NK-92 (cell line): ENCODE measurements around the gene KDM3B.
"Not testable (repeated sequence)": the region's sequence is repeated elsewhere in the genome, so short reads cannot be mapped to it uniquely, and the experiment has no call there.

ENCODE experiments used
- DNase-seq: peaks from one replicate; lab custom pipeline; 2025; ENCODE audit not compliant: unreplicated experiment; lab: John Stamatoyannopoulos, UW

KDM3B gene

GRCh38 chr5:138389332-138389731, 36.8 kb downstream of the KDM3B start:
- DNase-seq = no peak

GRCh38 chr5:138389911-138390310, 37.4 kb downstream of the KDM3B start:
- DNase-seq = not testable (repeated sequence)

GRCh38 chr5:138391859-138392386, 39.4 kb downstream of the KDM3B start:
- no peak for DNase-seq

GRCh38 chr5:138402640-138403039, 50.2 kb downstream of the KDM3B start:
- no peak for DNase-seq

- DNase-seq = no peak
Measured at GRCh38 chr5:138408023-138408422, 55.5 kb downstream of the KDM3B start.

- not testable (repeated sequence) for DNase-seq
Measured at GRCh38 chr5:138410996-138411640, 58.6 kb downstream of the KDM3B start.

- no peak for DNase-seq
Measured at GRCh38 chr5:138418444-138418843, 66.0 kb downstream of the KDM3B start.

GRCh38 chr5:138425079-138425478, 72.6 kb downstream of the KDM3B start:
- DNase-seq = no peak

- DNase-seq = no peak
Measured at GRCh38 chr5:138435943-138436342, 83.5 kb downstream of the KDM3B start.

- DNase-seq = no peak
Measured at GRCh38 chr5:138438003-138438723, 85.7 kb downstream of the KDM3B start.

GRCh38 chr5:138438724-138439476, 86.4 kb downstream of the KDM3B start, which contains the start of gene REEP2:
REEP2 (plus strand) TSS chr5:138439057; CDS start chr5:138439209, 152 bp downstream.
- no peak for DNase-seq

- DNase-seq = no peak
Measured at GRCh38 chr5:138439477-138440158, 87.1 kb downstream of the KDM3B start.

GRCh38 chr5:138440159-138441073, 87.9 kb downstream of the KDM3B start:
- no peak for DNase-seq

- no peak for DNase-seq
Measured at GRCh38 chr5:138441221-138441620, 88.7 kb downstream of the KDM3B start.

- no peak for DNase-seq
Measured at GRCh38 chr5:138444078-138444773, 91.7 kb downstream of the KDM3B start.

- no peak for DNase-seq
Measured at GRCh38 chr5:138444774-138445546, 92.5 kb downstream of the KDM3B start.

- DNase-seq = no peak
Measured at GRCh38 chr5:138445547-138446271, 93.2 kb downstream of the KDM3B start.

GRCh38 chr5:138448070-138448469, 95.6 kb downstream of the KDM3B start:
- DNase-seq = no peak
